ENCODE measurements around the gene KIAA0825. TPM values are rescaled to one million over a fixed set of nuclear protein-coding genes. Genes with fewer than 3 reads are reported as not detected.
"Not testable (repeated sequence)": the region's sequence is repeated elsewhere in the genome, so short reads cannot be mapped to it uniquely, and the experiment has no call there.

KIAA0825 gene
- total and polyA plus RNA-seq, 2 of the 8 experiments (the other 6 are each of a cell fraction or from before 2014, with no cell fraction given), result 0.60 to 1.0 TPM

DNA sequence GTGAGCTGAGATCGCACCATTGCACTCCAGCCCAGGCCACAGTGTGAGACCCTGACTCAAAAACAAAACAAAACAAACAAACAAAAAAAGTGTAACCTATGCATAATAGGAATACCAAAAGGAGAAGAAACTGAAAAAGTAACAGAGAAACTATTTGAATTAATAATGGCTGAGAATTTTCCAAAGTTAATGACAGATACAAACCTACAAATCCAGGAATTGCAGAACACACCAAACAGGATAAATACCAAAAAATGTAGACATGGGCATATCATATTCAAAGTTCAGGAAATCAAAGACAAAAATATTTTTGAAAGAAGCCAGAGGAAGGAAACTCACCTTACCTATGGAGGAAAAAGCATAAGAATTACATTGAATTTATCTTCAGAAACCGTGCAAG, 493.3 kb downstream of the KIAA0825 start (continued):
- TF ChIP-seq, protein P1, sequence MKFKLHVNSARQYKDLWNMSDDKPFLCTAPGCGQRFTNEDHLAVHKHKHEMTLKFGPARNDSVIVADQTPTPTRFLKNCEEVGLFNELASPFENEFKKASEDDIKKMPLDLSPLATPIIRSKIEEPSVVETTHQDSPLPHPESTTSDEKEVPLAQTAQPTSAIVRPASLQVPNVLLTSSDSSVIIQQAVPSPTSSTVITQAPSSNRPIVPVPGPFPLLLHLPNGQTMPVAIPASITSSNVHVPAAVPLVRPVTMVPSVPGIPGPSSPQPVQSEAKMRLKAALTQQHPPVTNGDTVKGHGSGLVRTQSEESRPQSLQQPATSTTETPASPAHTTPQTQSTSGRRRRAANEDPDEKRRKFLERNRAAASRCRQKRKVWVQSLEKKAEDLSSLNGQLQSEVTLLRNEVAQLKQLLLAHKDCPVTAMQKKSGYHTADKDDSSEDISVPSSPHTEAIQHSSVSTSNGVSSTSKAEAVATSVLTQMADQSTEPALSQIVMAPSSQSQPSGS (IDR thresholded peaks at IDR 0.05; ENCODE audit: low read length), result no peak
- TF ChIP-seq BCL11A (IDR thresholded peaks at IDR 0.05; ENCODE audit: low read depth in 2 of 2, low read length in 2 of 2), result no peak
- TF ChIP-seq HDAC2 (IDR thresholded peaks at IDR 0.05; ENCODE audit: borderline replicate concordance in 1 of 2, low read depth in 2 of 2, low read length in 2 of 2), result no peak
- no peak for TF ChIP-seq TEAD4 (IDR thresholded peaks at IDR 0.05; ENCODE audit: low read depth, low read length)
- no peak for TF ChIP-seq NANOG (IDR thresholded peaks at IDR 0.05; ENCODE audit: insufficient read depth, low read depth, low read length, poor library complexity, severe bottlenecking)

DNA sequence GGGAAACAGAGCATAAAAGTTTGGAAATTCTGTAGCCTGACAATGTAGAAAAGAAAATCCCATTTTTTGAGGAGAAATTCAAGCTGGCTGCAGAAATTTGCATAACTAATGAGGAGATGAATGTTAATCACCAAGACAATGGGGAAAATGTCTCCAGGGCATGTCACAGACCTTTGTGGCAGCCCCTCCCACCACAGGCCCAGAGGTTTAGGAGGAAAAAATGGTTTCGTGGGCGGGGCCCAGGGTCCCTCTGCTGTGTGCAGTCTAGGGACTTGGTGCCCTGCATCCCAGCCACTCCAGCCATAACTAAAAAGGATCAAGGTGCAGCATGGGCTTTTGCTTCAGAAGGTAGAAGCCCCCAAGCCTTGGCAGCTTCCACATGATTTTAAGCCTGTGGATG, 502.1 kb downstream of the KIAA0825 start:
- H2AFZ ChIP-seq (ENCODE audit: low read length); H2BK120ac ChIP-seq (replicated peaks; ENCODE audit: low read depth, low read length); H2BK15ac ChIP-seq (ENCODE audit: low read length); H3K18ac ChIP-seq (ENCODE audit: extremely low read depth, low read length); H3K4me3 ChIP-seq (ENCODE audit: extremely low read depth in 1 of 4, insufficient read depth in 2 of 4, low read depth in 3 of 4, low read length in 4 of 4); FAIRE-seq; H2AK5ac ChIP-seq (ENCODE audit: low read depth, low read length); H2BK20ac ChIP-seq (ENCODE audit: low read length); H4K8ac ChIP-seq (ENCODE audit: extremely low read depth, insufficient read depth, low read length); H3K36me3 ChIP-seq (ENCODE audit: control insufficient read depth in 2 of 4, insufficient read depth in 4 of 4, low read length in 3 of 4); H2BK12ac ChIP-seq (ENCODE audit: low read depth, low read length); POLR2A ChIA-PET (ENCODE audit: partially characterized antibody); H4K91ac ChIP-seq (replicated peaks; ENCODE audit: insufficient read length, low read length); H3K23me2 ChIP-seq (ENCODE audit: low read depth, low read length); H3K4ac ChIP-seq (replicated peaks; ENCODE audit: insufficient read length, low read depth, low read length); H3K9ac ChIP-seq (replicated peaks in 1 of 4; ENCODE audit: extremely low read depth in 1 of 4, low read depth in 3 of 4, low read length in 3 of 4); H3K79me1 ChIP-seq (ENCODE audit: low read depth, low read length); H3K79me2 ChIP-seq (ENCODE audit: control insufficient read depth in 1 of 2, insufficient read depth in 2 of 2, low read length in 2 of 2); H3K23ac ChIP-seq (ENCODE audit: insufficient read length); H3K14ac ChIP-seq (ENCODE audit: insufficient read length); CTCF ChIA-PET (ENCODE audit: partially characterized antibody); H3K4me1 ChIP-seq (replicated peaks in 1 of 4; ENCODE audit: control insufficient read depth in 3 of 4, insufficient read depth in 4 of 4, low read length in 3 of 4); H4K5ac ChIP-seq (ENCODE audit: insufficient read length, low read depth, low read length); DNase-seq (ENCODE audit: low read depth in 1 of 2, low spot score in 2 of 2); H2BK5ac ChIP-seq (ENCODE audit: low read depth, low read length); H3K27ac ChIP-seq (ENCODE audit: low read depth, low read length); H3K4me2 ChIP-seq (ENCODE audit: insufficient read depth in 1 of 2, low read depth in 2 of 2, low read length in 2 of 2); H3K27me3 ChIP-seq (replicated peaks in 1 of 4; ENCODE audit: control insufficient read depth in 3 of 4, extremely low read depth in 1 of 4, insufficient read depth in 3 of 4, low read length in 3 of 4); H4K20me1 ChIP-seq (replicated peaks in 1 of 2; ENCODE audit: control insufficient read depth in 1 of 2, insufficient read depth in 2 of 2, low read length in 2 of 2); H3K56ac ChIP-seq (replicated peaks; ENCODE audit: insufficient read length, low read depth, low read length): not testable (repeated sequence)
- WGBS, 2 experiments (ENCODE audit: extremely low coverage in 1 of 2, insufficient coverage in 1 of 2, insufficient read length in 1 of 2, insufficient replicate concordance in 2 of 2, low coverage in 1 of 2, low lambda C conversion rate in 2 of 2, missing lambda C conversion rate in 1 of 2), result 91% methylated on average over 2 of the region's 2 CpGs; no CpG with 5 or more reads in 1 of the 2 experiments
- peaks cover 10 to 17% of the 10 kb centered on the region in 2 experiments for H3K9me3 ChIP-seq (ENCODE audit: insufficient read depth in 2 of 2, low read depth in 1 of 2, low read length in 1 of 2)
